Mesothelial cell of epicardium (in vitro differentiated cells): ENCODE measurements around the gene TNPO2. TPM values are rescaled to one million over a fixed set of nuclear protein-coding genes. Genes with fewer than 3 reads are reported as not detected.
A peak's percentile ranks its signal among the peaks of the same experiment; 100 is the strongest.

Experiments
- DNase-seq, 2 experiments: peaks; one replicate each; pipeline ENCODE4 v3.0.0; 2021; ENCODE audit warnings: low spot score in 2 of 2; ENCODE audit not compliant: unreplicated experiment in 2 of 2
- H3K27ac Mint-ChIP-seq: 2 replicates; pipeline ENCODE4 v1.8.0; 2021; ENCODE audit warnings: mixed read lengths
- H3K27me3 Mint-ChIP-seq: 2 replicates; pipeline ENCODE4 v1.8.0; 2021; ENCODE audit warnings: low read depth, mixed read lengths
- H3K36me3 Mint-ChIP-seq: 2 replicates; pipeline ENCODE4 v1.8.0; 2021; ENCODE audit warnings: mixed read lengths
- H3K4me1 Mint-ChIP-seq: 2 replicates; pipeline ENCODE4 v1.8.0; 2021; ENCODE audit warnings: mixed read lengths
- H3K4me3 Mint-ChIP-seq: 2 replicates; pipeline ENCODE4 v1.8.0; 2021; ENCODE audit warnings: mild to moderate bottlenecking, moderate library complexity, mixed read lengths
- H3K9me3 Mint-ChIP-seq: 2 replicates; pipeline ENCODE4 v1.8.0; 2021; ENCODE audit warnings: mixed read lengths
- CTCF ChIP-seq: fragments of 200-600 bp; sonication (generic); IDR thresholded peaks from one replicate; pipeline ENCODE4 v1.5.0; 2021; ENCODE audit warnings: antibody characterized with exemption; ENCODE audit not compliant: unreplicated experiment
- total RNA-seq: library from RNA; stranded (reverse); gene quantifications from 3 replicates; pipeline ENCODE4 v1.2.1, GENCODE V29; 2021

Gene TNPO2
- total RNA-seq: 105 to 116 TPM (median 105 TPM) in 3 replicates

- no peaks in the 10 kb centered on the region for H3K27me3 Mint-ChIP-seq
- DNase-seq: peak in 1 of 2 experiments; percentile 73
- no peak for TF ChIP-seq CTCF
- peak within 1 kb of the TSS; percentile 87 for H3K27ac Mint-ChIP-seq
- peaks cover 13% of the 10 kb centered on the region for H3K36me3 Mint-ChIP-seq
- no peaks in the 10 kb centered on the region for H3K9me3 Mint-ChIP-seq
- peak within 1 kb of the TSS; percentile 97 for H3K4me3 Mint-ChIP-seq
- peaks cover 26% of the 10 kb centered on the region for H3K4me1 Mint-ChIP-seq
These were observed at the start of gene TNPO2 for GRCh38 chr19:12723641-12724426. Gene TNPO2 (minus strand): TSS chr19:12723932. CDS start chr19:12720977, 2,955 bp downstream.

- DNase-seq: no peak
- Mint-ChIP-seq H3K27me3 (no peaks in the 10 kb centered on the region), H3K4me1 (peaks cover 5% of the 10 kb centered on the region), H3K36me3 (peaks cover 2% of the 10 kb centered on the region), H3K9me3 (no peaks in the 10 kb centered on the region), H3K27ac (no peak overlapping the region), H3K4me3 (no peak overlapping the region)
- TF ChIP-seq CTCF: no peak
These were observed 48.6 kb upstream of the TNPO2 start for GRCh38 chr19:12772323-12772722.

- Mint-ChIP-seq H3K4me3 (no peak overlapping the region), H3K27me3 (no peaks in the 10 kb centered on the region), H3K4me1 (peaks cover 4% of the 10 kb centered on the region), H3K36me3 (peaks cover 6% of the 10 kb centered on the region), H3K9me3 (no peaks in the 10 kb centered on the region), H3K27ac (no peak overlapping the region)
- no peak for DNase-seq
- no peak for TF ChIP-seq CTCF
These were observed 47.2 kb upstream of the TNPO2 start for GRCh38 chr19:12770922-12771321.

- DNase-seq: no peak
- Mint-ChIP-seq H3K36me3 (peaks cover 13% of the 10 kb centered on the region), H3K27me3 (no peaks in the 10 kb centered on the region), H3K9me3 (no peaks in the 10 kb centered on the region), H3K27ac (no peak overlapping the region), H3K4me1 (peaks cover 2% of the 10 kb centered on the region), H3K4me3 (no peak overlapping the region)
- TF ChIP-seq CTCF: no peak
These were observed 46.0 kb upstream of the TNPO2 start for GRCh38 chr19:12769689-12770088.

GRCh38 chr19:12767666-12768065 is 43.9 kb upstream of the TNPO2 start:
- Mint-ChIP-seq H3K36me3 (peaks cover 22% of the 10 kb centered on the region), H3K4me1 (no peaks in the 10 kb centered on the region), H3K4me3 (no peak overlapping the region), H3K27ac (no peak overlapping the region), H3K9me3 (no peaks in the 10 kb centered on the region), H3K27me3 (no peaks in the 10 kb centered on the region)
- TF ChIP-seq CTCF: no peak
- DNase-seq: no peak
